GM12892 (cell line): Measurements from ENCODE around the gene SLC2A3. TPM values are rescaled to one million over a fixed set of nuclear protein-coding genes. Genes with fewer than 3 reads are reported as not detected.
"Not testable (repeated sequence)": the region's sequence is repeated elsewhere in the genome, so short reads cannot be mapped to it uniquely, and the experiment has no call there.

Experiments
- DNase-seq: peaks from one replicate; pipeline ENCODE4 v3.0.0; 2011; ENCODE audit not compliant: insufficient read length
- FAIRE-seq: peaks from 2 replicates; lab custom pipeline; 2011; peaks lifted over from hg19 to GRCh38; lab: Jason Lieb, UNC
- POLR2A ChIP-seq: IDR thresholded peaks from 2 replicates; pipeline ENCODE4 v1.6.1; 2011; ENCODE audit warnings: low read depth, low read length, control low read depth
- POLR2AphosphoS5 ChIP-seq: IDR thresholded peaks from 2 replicates; pipeline ENCODE4 v1.6.1; 2011; ENCODE audit warnings: low read depth, low read length, control low read depth
- TAF1 ChIP-seq: IDR thresholded peaks from 2 replicates; pipeline ENCODE4 v1.6.1; 2011; ENCODE audit warnings: low read depth, mild to moderate bottlenecking, control low read depth, low read length, borderline replicate concordance
- polyA plus RNA-seq: library from polyadenylated mRNA; unstranded; fragments of >200 nt; gene quantifications from one replicate; pipeline ENCODE4 v1.2.1, GENCODE V29; 2012; ENCODE audit warnings: missing spikeins, inconsistent platforms; ENCODE audit not compliant: missing spikeins

SLC2A3 gene
- polyA plus RNA-seq: 39.2 TPM

- FAIRE-seq (no peak), DNase-seq (peak; percentile 33)
- peak; percentile 59; the same call in 1 of the 2 replicates for TF ChIP-seq TAF1
- TF ChIP-seq POLR2A: peak; percentile 98
- TF ChIP-seq POLR2AphosphoS5: peak; percentile 96
Measured at GRCh38 chr12:7935590-7936581, at the start of gene SLC2A3. Gene SLC2A3 (minus strand): TSS chr12:7936187. CDS start chr12:7936034, 153 bp downstream.

GRCh38 chr12:7984900-7985299 is 48.9 kb upstream of the SLC2A3 start:
- TF ChIP-seq POLR2A: no peak
- DNase-seq: no peak
- no peak for FAIRE-seq

DNA sequence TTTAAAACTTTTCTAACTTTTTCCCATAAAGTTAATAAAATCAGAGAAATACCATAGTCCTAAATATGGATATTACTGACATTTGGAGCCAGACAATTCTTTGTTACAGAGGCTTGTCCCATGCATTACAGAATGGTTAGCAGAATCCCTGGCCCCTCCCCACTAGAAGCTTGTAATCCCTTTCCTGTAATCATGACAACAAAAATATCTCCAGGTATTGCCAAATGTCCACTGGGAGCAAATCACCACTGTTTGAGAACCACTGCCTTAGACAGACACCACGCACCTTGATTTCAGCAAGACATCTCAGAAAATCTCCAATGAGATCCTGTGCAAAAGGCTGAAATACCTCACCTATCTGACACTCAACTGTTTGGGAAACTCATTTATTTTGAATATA is 47.5 kb upstream of the SLC2A3 start:
- FAIRE-seq, DNase-seq: not testable (repeated sequence)

GRCh38 chr12:7983019-7983418 is 47.0 kb upstream of the SLC2A3 start:
- not testable (repeated sequence) for FAIRE-seq, DNase-seq

DNA sequence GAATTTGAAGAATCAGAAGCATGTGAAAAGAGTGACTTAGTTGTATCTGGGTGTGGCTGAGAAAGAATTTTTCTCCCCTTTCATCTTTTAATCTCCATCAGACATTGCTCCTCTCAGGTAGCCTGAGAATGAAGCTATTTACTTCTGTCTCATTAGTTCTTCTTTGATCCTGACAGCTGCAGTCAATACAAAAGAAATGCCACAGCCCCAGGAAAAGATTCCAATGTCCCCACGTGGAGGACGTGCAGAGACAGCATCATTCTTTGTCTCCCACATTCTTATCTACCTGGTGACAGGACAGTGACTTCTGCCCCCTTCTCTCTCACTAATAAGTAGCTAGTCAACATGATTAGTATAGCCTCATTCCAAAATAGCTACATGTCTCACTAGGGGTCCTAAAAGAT is 46.3 kb upstream of the SLC2A3 start:
- not testable (repeated sequence) for DNase-seq, FAIRE-seq

GRCh38 chr12:7981446-7981845 is 45.5 kb upstream of the SLC2A3 start:
- FAIRE-seq (no peak), DNase-seq (no peak)
- TF ChIP-seq TAF1: no peak
- TF ChIP-seq POLR2A: no peak
- no peak for TF ChIP-seq POLR2AphosphoS5

DNA sequence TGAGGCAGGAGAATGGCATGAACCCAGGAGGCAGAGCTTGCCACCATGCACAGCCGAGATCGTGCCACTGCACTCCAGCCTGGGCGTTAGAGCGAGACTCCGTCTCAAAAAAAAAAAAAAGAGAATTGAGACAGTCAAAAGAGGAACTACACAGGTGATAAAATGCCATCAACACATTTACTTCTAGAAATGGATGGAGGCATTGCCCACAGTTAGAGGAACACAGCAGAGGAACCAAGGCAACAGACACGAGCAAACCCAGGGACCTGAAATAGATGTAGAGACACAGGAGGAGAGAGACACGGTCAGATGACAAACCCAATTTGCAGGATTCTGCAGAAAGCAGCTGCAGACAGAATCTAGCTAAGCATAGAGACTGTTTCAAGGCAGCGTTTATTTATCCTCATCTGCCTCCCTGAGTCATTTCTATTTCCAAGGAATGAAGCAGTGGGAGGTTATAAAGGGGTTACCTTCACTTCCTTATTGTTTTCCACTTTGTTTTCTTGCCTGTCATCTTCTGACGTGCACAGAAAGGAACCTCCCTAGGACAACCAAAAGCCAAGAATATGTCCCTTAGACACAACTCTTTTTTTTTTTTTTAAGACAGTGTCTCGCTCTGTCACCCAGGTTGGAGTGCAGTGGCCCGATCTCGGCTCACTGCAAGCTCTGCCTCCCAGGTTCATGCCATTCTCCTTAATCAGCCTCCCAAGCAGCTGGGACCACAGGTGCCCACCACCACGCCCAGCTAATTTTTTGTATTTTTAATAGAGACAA is 41.6 kb upstream of the SLC2A3 start:
- peak; percentile 82 for FAIRE-seq
- DNase-seq: not testable (repeated sequence)

GRCh38 chr12:7973457-7973825 is 37.5 kb upstream of the SLC2A3 start:
- DNase-seq (no peak), FAIRE-seq (no peak)
- TF ChIP-seq POLR2A: no peak
- no peak for TF ChIP-seq POLR2AphosphoS5

GRCh38 chr12:7972734-7973456 is 36.9 kb upstream of the SLC2A3 start:
- TF ChIP-seq TAF1 (no peak), POLR2A (no peak), POLR2AphosphoS5 (no peak)
- FAIRE-seq (no peak), DNase-seq (no peak)

DNA sequence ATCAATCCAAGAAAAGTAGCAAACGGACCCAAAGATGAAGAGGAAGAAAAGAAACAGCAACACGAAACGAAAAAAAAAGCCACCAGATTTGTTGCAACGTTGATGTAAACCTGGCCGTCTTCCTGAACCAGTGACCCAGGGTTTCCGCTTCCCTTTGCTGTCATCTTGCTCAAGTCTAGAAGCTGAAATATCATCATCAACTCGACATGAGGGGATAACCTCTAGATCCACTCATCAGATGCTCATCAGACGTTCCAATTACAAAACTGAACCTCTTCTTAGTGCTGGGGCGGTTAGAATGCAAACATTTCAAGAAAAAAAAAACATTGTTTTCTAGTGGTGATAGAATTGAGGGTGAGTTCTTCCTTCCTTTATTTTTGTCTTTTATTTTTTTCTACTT is 36.3 kb upstream of the SLC2A3 start:
- peak; percentile 98 for FAIRE-seq
- DNase-seq: not testable (repeated sequence)

GRCh38 chr12:7971765-7972164 is 35.8 kb upstream of the SLC2A3 start:
- DNase-seq, FAIRE-seq: not testable (repeated sequence)

- FAIRE-seq (peak; percentile 94), DNase-seq (peak; percentile 65)
- TF ChIP-seq POLR2A (peak; percentile 35; the same call in 1 of the 2 replicates), POLR2AphosphoS5 (no peak), TAF1 (0 out of 2 replicates have a peak, but pooled peaks have one; percentile 47)
Measured at GRCh38 chr12:7970475-7971252, 34.7 kb upstream of the SLC2A3 start.
